Endodermal cell (in vitro differentiated cells): ENCODE data around the gene ECE1. TPM values are rescaled to one million over a fixed set of nuclear protein-coding genes. Genes with fewer than 3 reads are reported as not detected.

ENCODE experiments used
- DNase-seq: peaks from one replicate; pipeline ENCODE4 v3.0.0-alpha.2; 2017
- H3K27ac ChIP-seq: 2 replicates; pipeline ENCODE4 v1.5.1; 2013; ENCODE audit warnings: mild to moderate bottlenecking, low read depth, low read length, moderate library complexity
- H3K27me3 ChIP-seq: 2 replicates; pipeline ENCODE4 v1.6.1; 2013; ENCODE audit warnings: mild to moderate bottlenecking, low read length, moderate library complexity; ENCODE audit not compliant: insufficient read depth, control insufficient read depth, poor library complexity, severe bottlenecking
- H3K36me3 ChIP-seq: 2 replicates; pipeline ENCODE4 v1.7.0; 2013; ENCODE audit warnings: mild to moderate bottlenecking, low read length, moderate library complexity; ENCODE audit not compliant: control insufficient read depth, insufficient read depth
- H3K4me1 ChIP-seq: one replicate; pipeline ENCODE4 v1.7.0; 2013; ENCODE audit warnings: low read length; ENCODE audit not compliant: control insufficient read depth, insufficient read depth
- H3K4me3 ChIP-seq: 2 replicates; pipeline ENCODE4 v1.5.1; 2013; ENCODE audit warnings: mild to moderate bottlenecking, low read length, moderate library complexity
- H3K9ac ChIP-seq: 2 replicates; pipeline ENCODE4 v1.6.1; 2013; ENCODE audit warnings: mild to moderate bottlenecking, low read length, moderate library complexity; ENCODE audit not compliant: poor library complexity, severe bottlenecking; ENCODE audit errors: extremely low read depth
- H3K9me3 ChIP-seq: 2 replicates; pipeline ENCODE4 v1.6.1; 2013; ENCODE audit warnings: mild to moderate bottlenecking, low read length, moderate library complexity; ENCODE audit not compliant: control insufficient read depth
- H3K27ac Mint-ChIP-seq: 2 replicates; pipeline ENCODE4 v1.8.0; 2020; ENCODE audit warnings: mixed read lengths
- H3K27me3 Mint-ChIP-seq: 2 replicates; pipeline ENCODE4 v1.8.0; 2021; ENCODE audit warnings: mild to moderate bottlenecking, mixed read lengths; ENCODE audit not compliant: insufficient read depth
- H3K36me3 Mint-ChIP-seq: 2 replicates; pipeline ENCODE4 v1.8.0; 2020; ENCODE audit warnings: low read depth, mixed read lengths
- H3K4me1 Mint-ChIP-seq: 2 replicates; pipeline ENCODE4 v1.8.0; 2020; ENCODE audit warnings: mixed read lengths
- H3K4me3 Mint-ChIP-seq: 2 replicates; pipeline ENCODE4 v1.8.0; 2020; ENCODE audit warnings: mild to moderate bottlenecking, moderate library complexity, mixed read lengths
- H3K9me3 Mint-ChIP-seq: 2 replicates; pipeline ENCODE4 v1.8.0; 2020; ENCODE audit warnings: mild to moderate bottlenecking, mixed read lengths
- CTCF ChIP-seq: fragments of 200-600 bp; sonication (generic); conservative IDR thresholded peaks from 2 replicates; pipeline ENCODE4 v1.5.0; 2021; ENCODE audit warnings: antibody characterized with exemption, mild to moderate bottlenecking
- WGBS, 2 experiments: methylation state at CpG; one replicate each; pipeline versions ENCODE4 v1.1.5 to v1.1.7; 2013; ENCODE audit warnings: missing lambda C conversion rate in 2 of 2, mixed read lengths in 1 of 2; ENCODE audit not compliant: insufficient coverage in 1 of 2, insufficient read length in 1 of 2; 5-methylcytosine and 5-hydroxymethylcytosine counted together
- total RNA-seq, 2 donors: library from RNA; stranded (reverse); fragmentation: NEBNext Ultra II Directional in 1 of 2; extraction: Animal tissue kit (Norgen Biotek cat#: 25700) in 1 of 2; gene quantifications; 2 replicates in 1 of 2; 3 replicates in 1 of 2; pipeline ENCODE4 v1.2.1, GENCODE V29; 2021

Gene ECE1
- total RNA-seq, 2 donors from 2014 or later = 47.8 to 57.9 TPM

GRCh38 chr1:21271550-21271949, 18.7 kb downstream of the ECE1 start:
- TF ChIP-seq CTCF = no peak
- no peak overlapping the region for H3K27ac ChIP-seq
- no peak overlapping the region for H3K4me3 Mint-ChIP-seq
- no peak overlapping the region for H3K4me3 ChIP-seq
- peaks cover 46% of the 10 kb centered on the region for H3K36me3 Mint-ChIP-seq
- no peaks in the 10 kb centered on the region for H3K9me3 ChIP-seq
- no peaks in the 10 kb centered on the region for H3K4me1 ChIP-seq
- H3K9me3 Mint-ChIP-seq = no peaks in the 10 kb centered on the region
- no peaks in the 10 kb centered on the region for H3K27me3 ChIP-seq
- H3K27ac Mint-ChIP-seq = no peak overlapping the region
- 79 to 92% methylated on average over 6 of the region's 6 CpGs for WGBS, 2 experiments
- H3K9ac ChIP-seq = no peak overlapping the region
- H3K36me3 ChIP-seq = peaks cover 27% of the 10 kb centered on the region
- H3K4me1 Mint-ChIP-seq = peaks cover 10% of the 10 kb centered on the region
- no peaks in the 10 kb centered on the region for H3K27me3 Mint-ChIP-seq
- DNase-seq = no peak

- no peak overlapping the region for H3K27ac Mint-ChIP-seq
- DNase-seq = peak; percentile 97
- peaks cover 46% of the 10 kb centered on the region for H3K36me3 Mint-ChIP-seq
- H3K4me3 ChIP-seq = no peak overlapping the region
- no peaks in the 10 kb centered on the region for H3K27me3 Mint-ChIP-seq
- H3K9me3 ChIP-seq = no peaks in the 10 kb centered on the region
- no peaks in the 10 kb centered on the region for H3K9me3 Mint-ChIP-seq
- H3K4me1 ChIP-seq = no peaks in the 10 kb centered on the region
- TF ChIP-seq CTCF = peak; percentile 99
- H3K27me3 ChIP-seq = no peaks in the 10 kb centered on the region
- peaks cover 10% of the 10 kb centered on the region for H3K4me1 Mint-ChIP-seq
- no peak overlapping the region for H3K27ac ChIP-seq
- WGBS, 2 experiments = 61 to 85% methylated on average over 6 to 9 of the region's 9 CpGs
- H3K4me3 Mint-ChIP-seq = no peak overlapping the region
- peaks cover 27% of the 10 kb centered on the region for H3K36me3 ChIP-seq
- H3K9ac ChIP-seq = no peak overlapping the region
Measured at GRCh38 chr1:21270086-21270689, 20.1 kb downstream of the ECE1 start.

GRCh38 chr1:21269461-21270085, 20.7 kb downstream of the ECE1 start:
- no peaks in the 10 kb centered on the region for H3K27me3 Mint-ChIP-seq
- H3K9ac ChIP-seq = no peak overlapping the region
- H3K4me3 Mint-ChIP-seq = no peak overlapping the region
- no peak for DNase-seq
- no peaks in the 10 kb centered on the region for H3K9me3 ChIP-seq
- no peak overlapping the region for H3K27ac Mint-ChIP-seq
- TF ChIP-seq CTCF = no peak
- no peaks in the 10 kb centered on the region for H3K4me1 ChIP-seq
- peaks cover 49% of the 10 kb centered on the region for H3K36me3 Mint-ChIP-seq
- peaks cover 15% of the 10 kb centered on the region for H3K4me1 Mint-ChIP-seq
- H3K9me3 Mint-ChIP-seq = no peaks in the 10 kb centered on the region
- peaks cover 27% of the 10 kb centered on the region for H3K36me3 ChIP-seq
- WGBS, 2 experiments = 92 to 95% methylated on average over 4 to 7 of the region's 7 CpGs
- H3K4me3 ChIP-seq = no peak overlapping the region
- H3K27ac ChIP-seq = no peak overlapping the region
- no peaks in the 10 kb centered on the region for H3K27me3 ChIP-seq
